AG04450 (cell line): Measurements from ENCODE around the gene ELOF1. TPM values are rescaled to one million over a fixed set of nuclear protein-coding genes. Genes with fewer than 3 reads are reported as not detected.
A peak's percentile ranks its signal among the peaks of the same experiment; 100 is the strongest.

Experiments used
- CTCF ChIA-PET: fragments of 300-600, 350-600 bp; formaldehyde crosslinking; extraction: SDS; loops from one replicate; lab custom pipeline; 2022; ENCODE audit warnings: antibody characterized with exemption, inconsistent platforms; lab: Charles Lee
- POLR2A ChIA-PET: fragments of 350-600 bp; formaldehyde crosslinking; extraction: SDS; loops from one replicate; lab custom pipeline; 2021; ENCODE audit warnings: antibody characterized with exemption, inconsistent platforms; lab: Yijun Ruan, JAX
- DNase-seq: peaks from one replicate; pipeline ENCODE4 v3.0.0-alpha.2; 2011; ENCODE audit warnings: low read depth, low spot score
- H3K27ac ChIP-seq: one replicate; pipeline ENCODE4 v1.5.1; 2012; ENCODE audit warnings: low read depth, low read length, control low read depth
- H3K27me3 ChIP-seq: one replicate; pipeline ENCODE4 v1.6.0; 2012; ENCODE audit warnings: low read length; ENCODE audit not compliant: control insufficient read depth, insufficient read depth
- H3K4me3 ChIP-seq: 2 replicates; pipeline ENCODE4 v1.5.1; 2011; ENCODE audit warnings: mild to moderate bottlenecking, low read depth, low read length, control low read depth
- H3K9me3 ChIP-seq: 2 replicates; pipeline ENCODE4 v1.5.1; 2012; ENCODE audit warnings: low read length; ENCODE audit not compliant: control insufficient read depth, insufficient read depth
- CTCF ChIP-seq: IDR thresholded peaks from 2 replicates; pipeline ENCODE4 v1.5.1; 2011; ENCODE audit warnings: low read depth, low read length, control low read depth, inconsistent platforms
- polyA plus RNA-seq: library from polyadenylated mRNA; depleted of rRNA; stranded (reverse); fragments of >200 nt; gene quantifications from 2 replicates; pipeline ENCODE4 v1.2.3, GENCODE V29; 2011

Gene ELOF1
- polyA plus RNA-seq, 1 experiment = 51.7 TPM

- no peak overlapping the region for H3K27ac ChIP-seq
- H3K27me3 ChIP-seq = no peaks in the 10 kb centered on the region
- no peak overlapping the region for H3K4me3 ChIP-seq
- ChIA-PET POLR2A (no interaction called here), CTCF (no interaction called here)
- TF ChIP-seq CTCF = peak; percentile 48
- DNase-seq = no peak
- no peaks in the 10 kb centered on the region for H3K9me3 ChIP-seq
These were observed 7.3 kb downstream of the ELOF1 start for GRCh38 chr19:11551603-11552235.

GRCh38 chr19:11550265-11550664 is 8.8 kb downstream of the ELOF1 start:
- no peak for DNase-seq
- CTCF ChIA-PET = no interaction called here

GRCh38 chr19:11549386-11549953 is 9.6 kb downstream of the ELOF1 start:
- CTCF ChIA-PET = no interaction called here
- DNase-seq = no peak

More at GRCh38 chr19:11550265-11550664, 8.8 kb downstream of the ELOF1 start:
- POLR2A ChIA-PET = no interaction called here
- Histone ChIP-seq H3K27ac (no peak overlapping the region), H3K4me3 (no peak overlapping the region), H3K9me3 (no peaks in the 10 kb centered on the region), H3K27me3 (no peaks in the 10 kb centered on the region)
- no peak for TF ChIP-seq CTCF

GRCh38 chr19:11547929-11548700 is 10.9 kb downstream of the ELOF1 start:
- Histone ChIP-seq H3K9me3 (no peaks in the 10 kb centered on the region), H3K27me3 (no peaks in the 10 kb centered on the region), H3K4me3 (no peak overlapping the region), H3K27ac (no peak overlapping the region)
- no peak for DNase-seq
- ChIA-PET CTCF (no interaction called here), POLR2A (interaction anchor here (0.6 kb wide), 1 partner anchor 19 kb away, joined by 4 read pairs; the partner anchor contains the start of gene ECSIT)
- TF ChIP-seq CTCF = no peak

More at GRCh38 chr19:11549386-11549953, 9.6 kb downstream of the ELOF1 start:
- no peak for TF ChIP-seq CTCF
- POLR2A ChIA-PET = no interaction called here
- Histone ChIP-seq H3K9me3 (no peaks in the 10 kb centered on the region), H3K4me3 (no peak overlapping the region), H3K27me3 (no peaks in the 10 kb centered on the region), H3K27ac (no peak overlapping the region)
